ENCODE data around the gene CXCL10.
"Not testable (repeated sequence)": the region's sequence is repeated elsewhere in the genome, so short reads cannot be mapped to it uniquely, and the experiment has no call there.

CXCL10 gene

GRCh38 chr4:75998525-75999147, 24.7 kb downstream of the CXCL10 start:
- not testable (repeated sequence) for H3K27ac ChIP-seq, H3K4me3 ChIP-seq

GRCh38 chr4:75997946-75998345, 25.4 kb downstream of the CXCL10 start:
- H3K27ac ChIP-seq: no peak overlapping the region
- H3K4me3 ChIP-seq: no peak overlapping the region

GRCh38 chr4:75997081-75997480, 26.2 kb downstream of the CXCL10 start:
- no peak overlapping the region for H3K4me3 ChIP-seq

GRCh38 chr4:75995727-75996126, 27.6 kb downstream of the CXCL10 start:
- H3K27ac ChIP-seq: no peak overlapping the region
- no peak overlapping the region for H3K4me3 ChIP-seq

More at GRCh38 chr4:75997081-75997480, 26.2 kb downstream of the CXCL10 start:
- no peak overlapping the region for H3K27ac ChIP-seq

- H3K27ac ChIP-seq: no peak overlapping the region
- H3K4me3 ChIP-seq: no peak overlapping the region
Observed at GRCh38 chr4:75992462-75992861, 30.8 kb downstream of the CXCL10 start.

- Histone ChIP-seq H3K27ac (peak overlapping the region; percentile 8 to 91 (median 80)), H3K4me3 (peak overlapping the region; percentile 66 to 91 (median 89))
Observed at GRCh38 chr4:75989846-75990528, 33.3 kb downstream of the CXCL10 start.

- H3K27ac ChIP-seq: no peak overlapping the region
Observed at GRCh38 chr4:75985116-75985515, 38.2 kb downstream of the CXCL10 start.

GRCh38 chr4:75980576-75980975, 42.7 kb downstream of the CXCL10 start:
- Histone ChIP-seq H3K27ac (no peak overlapping the region), H3K4me3 (no peak overlapping the region)

More at GRCh38 chr4:75985116-75985515, 38.2 kb downstream of the CXCL10 start:
- no peak overlapping the region for H3K4me3 ChIP-seq

GRCh38 chr4:75976177-75976576, 47.1 kb downstream of the CXCL10 start:
- Histone ChIP-seq H3K4me3 (no peak overlapping the region), H3K27ac (no peak overlapping the region)

- Histone ChIP-seq H3K27ac (no peak overlapping the region), H3K4me3 (no peak overlapping the region)
Observed at GRCh38 chr4:75973766-75974165, 49.5 kb downstream of the CXCL10 start.

All from skin epidermis (tissue), 12 donors.